B cell (primary cell): Measurements from ENCODE around the gene ALPK3. TPM values are rescaled to one million over a fixed set of nuclear protein-coding genes. Genes with fewer than 3 reads are reported as not detected.

Experiments used
- ATAC-seq: fragments of 200-7000 bp; cut with Tn5 transposase; one replicate; pipeline ENCODE4 v1.10.0; 2021; ENCODE audit warnings: low read depth, mild to moderate bottlenecking, moderate number of reproducible peaks, moderate library complexity
- CTCF ChIA-PET: fragments of 350-600 bp; sonication (Branson Sonifier 250); formaldehyde crosslinking; loops from one replicate; lab custom pipeline; 2021; ENCODE audit warnings: antibody characterized with exemption, inconsistent platforms; lab: Charles Lee
- POLR2A ChIA-PET: fragments of 350-600 bp; sonication (Branson Sonifier 250); formaldehyde crosslinking; loops from one replicate; lab custom pipeline; 2021; ENCODE audit warnings: antibody characterized with exemption; lab: Charles Lee
- DNase-seq: peaks from one replicate; pipeline ENCODE4 v3.0.0; 2013
- H2AFZ ChIP-seq: 2 replicates; pipeline ENCODE4 v1.6.1; 2012; ENCODE audit warnings: mild to moderate bottlenecking, low read depth, low read length; ENCODE audit not compliant: insufficient read depth, poor library complexity, severe bottlenecking
- H3K27ac ChIP-seq, 2 donors: 1 replicate in 1 of 2; 2 replicates in 1 of 2; pipeline ENCODE4 v1.5.1; 2012 to 2013; ENCODE audit warnings: low read length in 2 of 2, mild to moderate bottlenecking in 2 of 2, moderate library complexity in 1 of 2
- H3K27me3 ChIP-seq, 4 experiments: fragments of 200-600 bp in 1 of 4; sonication (generic) in 1 of 4; replicated peaks in 1 of 4; 1 replicate in 2 of 4; 2 replicates in 2 of 4; pipeline versions ENCODE4 v1.6.1 to v1.7.0; 2013 to 2016; ENCODE audit warnings: low read length in 3 of 4, mild to moderate bottlenecking in 2 of 4, mixed read lengths in 1 of 4, moderate library complexity in 1 of 4; ENCODE audit not compliant: insufficient read depth in 4 of 4, control insufficient read depth in 3 of 4; ENCODE audit errors: control extremely low read depth in 1 of 4
- H3K36me3 ChIP-seq, 2 experiments: replicated peaks in 1 of 2; 1 replicate in 1 of 2; 2 replicates in 1 of 2; pipeline versions ENCODE4 v1.6.1 to v1.7.1; 2013; ENCODE audit warnings: low read length in 1 of 2; ENCODE audit not compliant: insufficient read depth in 2 of 2, control insufficient read depth in 1 of 2; ENCODE audit errors: control extremely low read depth in 1 of 2, extremely low read depth in 1 of 2
- H3K4me1 ChIP-seq, 2 donors: fragments of 200-600 bp in 1 of 2; sonication (generic) in 1 of 2; 1 replicate in 1 of 2; 2 replicates in 1 of 2; pipeline versions ENCODE4 v1.5.1 to v1.6.1; 2013 to 2017; ENCODE audit warnings: low read length in 2 of 2; ENCODE audit not compliant: control insufficient read depth in 2 of 2, insufficient read depth in 2 of 2
- H3K4me2 ChIP-seq: replicated peaks from 2 replicates; pipeline ENCODE3; 2012; ENCODE audit warnings: mild to moderate bottlenecking, low read depth, low read length; ENCODE audit not compliant: poor library complexity, severe bottlenecking
- H3K4me3 ChIP-seq, 5 experiments: fragments of 200-600 bp in 1 of 5; sonication (generic) in 1 of 5; 1 replicate in 3 of 5; 2 replicates in 2 of 5; pipeline versions ENCODE4 v1.5.1 to v1.7.0; 2011 to 2016; ENCODE audit warnings: low read length in 4 of 5, mild to moderate bottlenecking in 4 of 5, low read depth in 2 of 5, control low read depth in 1 of 5, moderate library complexity in 1 of 5; ENCODE audit not compliant: insufficient read depth in 1 of 5; ENCODE audit errors: control extremely low read depth in 1 of 5, extremely low read depth in 1 of 5
- H3K79me2 ChIP-seq: fragments of 200-600 bp; sonication (generic); one replicate; pipeline ENCODE4 v1.6.0; 2016; ENCODE audit warnings: low read length; ENCODE audit not compliant: control insufficient read depth, insufficient read depth
- H3K9ac ChIP-seq: fragments of 200-600 bp; sonication (generic); 2 replicates; pipeline ENCODE4 v1.6.1; 2017; ENCODE audit warnings: mild to moderate bottlenecking, low read length, moderate library complexity
- H3K9me3 ChIP-seq, 3 donors: one replicate each; pipeline versions ENCODE4 v1.6.1 to v1.7.1; 2013; ENCODE audit warnings: low read length in 2 of 3; ENCODE audit not compliant: control insufficient read depth in 2 of 3, insufficient read depth in 1 of 3; ENCODE audit errors: control extremely low read depth in 1 of 3
- H4K20me1 ChIP-seq: 2 replicates; pipeline ENCODE4 v1.6.0; 2012; ENCODE audit warnings: mild to moderate bottlenecking, low read length; ENCODE audit not compliant: insufficient read depth, control insufficient read depth, poor library complexity, severe bottlenecking
- H3K27ac Mint-ChIP-seq: one replicate; pipeline ENCODE4 v1.8.0; 2021; ENCODE audit warnings: mixed read lengths
- H3K27me3 Mint-ChIP-seq: one replicate; pipeline ENCODE4 v1.8.0; 2021; ENCODE audit warnings: mixed read lengths
- H3K4me1 Mint-ChIP-seq: one replicate; pipeline ENCODE4 v1.8.0; 2021; ENCODE audit warnings: mixed read lengths
- H3K4me3 Mint-ChIP-seq: one replicate; pipeline ENCODE4 v1.8.0; 2021; ENCODE audit warnings: mixed read lengths
- H3K9me3 Mint-ChIP-seq: one replicate; pipeline ENCODE4 v1.8.0; 2022; ENCODE audit warnings: mixed read lengths; ENCODE audit not compliant: insufficient read depth
- CTCF ChIP-seq: fragments of 200-600 bp; IDR thresholded peaks from one replicate; pipeline ENCODE4 v1.8.0; 2022; ENCODE audit warnings: antibody characterized with exemption, mild to moderate bottlenecking
- EZH2 ChIP-seq: IDR thresholded peaks from 2 replicates; pipeline ENCODE4 v1.6.1; 2012; ENCODE audit warnings: borderline replicate concordance, low read depth, mild to moderate bottlenecking, moderate library complexity, low read length; ENCODE audit not compliant: insufficient read depth, poor library complexity, severe bottlenecking
- WGBS: methylation state at CpG from one replicate; pipeline ENCODE4 v1.1.5; 2013; ENCODE audit warnings: missing lambda C conversion rate; ENCODE audit not compliant: insufficient coverage; 5-methylcytosine and 5-hydroxymethylcytosine counted together
- intact Hi-C: fragments of 100-400 bp; cut with micrococcal nuclease; formaldehyde crosslinking; loops from one replicate; pipeline ENCODE4 v1.10.0; 2022
- polyA plus RNA-seq: library from polyadenylated mRNA; depleted of rRNA; stranded (reverse); fragments of >200 nt; gene quantifications from 2 replicates; pipeline ENCODE4 v1.2.3, GENCODE V29; 2012
- total RNA-seq, 2 donors: library from RNA; stranded (reverse); fragments of 120-200 nt in 1 of 2; gene quantifications; 1 replicate in 1 of 2; 2 replicates in 1 of 2; pipeline versions ENCODE4 v1.2.3 to v1.2.4, GENCODE V29; 2013 to 2022

Gene ALPK3
- total and polyA plus RNA-seq, 2 donors (not counting 1 experiment from before 2014, with no cell fraction given): 0.07 to 0.15 TPM

- no peak for TF ChIP-seq EZH2
- no peak for TF ChIP-seq CTCF
- intact Hi-C loops: no loop called here
- Mint-ChIP-seq H3K4me3 (no peak overlapping the region), H3K9me3 (no peaks in the 10 kb centered on the region), H3K4me1 (no peaks in the 10 kb centered on the region), H3K27me3 (no peaks in the 10 kb centered on the region), H3K27ac (no peak overlapping the region)
- DNase-seq (no peak), ATAC-seq (no peak)
- Histone ChIP-seq H3K4me1 (no peaks in the 10 kb centered on the region), H3K36me3 (no peaks in the 10 kb centered on the region), H4K20me1 (no peaks in the 10 kb centered on the region), H3K4me3 (no peak overlapping the region), H3K27ac (no peak overlapping the region), H3K4me2 (no peak overlapping the region), H2AFZ (no peak overlapping the region), H3K27me3 (no peaks in the 10 kb centered on the region), H3K9me3 (peaks cover 4 to 10% (median 5%) of the 10 kb centered on the region in 3 donors), H3K79me2 (no peaks in the 10 kb centered on the region), H3K9ac (no peak overlapping the region)
- 100% methylated on average over 2 of the region's 5 CpGs for WGBS
- POLR2A ChIA-PET: no interaction called here
- CTCF ChIA-PET: no interaction called here
Measured at GRCh38 chr15:84852212-84852611, 35.1 kb downstream of the ALPK3 start.

DNA sequence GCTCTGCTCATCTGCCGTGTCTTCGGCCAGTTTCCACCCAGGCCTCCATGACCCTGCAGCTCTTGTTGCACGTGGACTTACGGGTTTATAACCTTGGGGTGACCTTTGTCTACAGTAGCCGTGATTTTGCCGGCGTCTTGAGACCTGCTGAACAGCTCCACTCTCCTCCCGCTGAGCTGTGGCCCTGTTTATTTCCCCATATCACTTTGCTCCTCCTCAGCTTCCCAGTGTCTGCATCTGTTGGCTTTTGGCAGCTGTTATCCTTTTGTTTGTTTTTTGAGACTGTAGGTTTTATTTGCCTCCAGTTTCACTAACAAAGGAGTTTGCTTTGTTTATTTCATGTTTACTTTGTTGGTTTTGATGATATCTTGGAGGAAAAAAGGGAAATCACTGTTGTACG is 38.0 kb downstream of the ALPK3 start:
- H3K27me3 ChIP-seq: no peaks in the 10 kb centered on the region
- no peak overlapping the region for H3K4me3 ChIP-seq
- 95% methylated on average over 9 of the region's 9 CpGs for WGBS
- Mint-ChIP-seq H3K9me3 (no peaks in the 10 kb centered on the region), H3K27ac (no peak overlapping the region), H3K4me1 (no peaks in the 10 kb centered on the region), H3K4me3 (no peak overlapping the region), H3K27me3 (no peaks in the 10 kb centered on the region)
- TF ChIP-seq EZH2 (no peak), CTCF (no peak)
- no peak for DNase-seq
- H3K27ac ChIP-seq: no peak overlapping the region
- POLR2A ChIA-PET: no interaction called here
- H3K36me3 ChIP-seq: no peaks in the 10 kb centered on the region
- no peak overlapping the region for H2AFZ ChIP-seq
- no peaks in the 10 kb centered on the region for H3K4me1 ChIP-seq
- CTCF ChIA-PET: no interaction called here
- no peaks in the 10 kb centered on the region for H3K9me3 ChIP-seq
- H4K20me1 ChIP-seq: no peaks in the 10 kb centered on the region
- H3K9ac ChIP-seq: no peak overlapping the region
- ATAC-seq: no peak
- no peaks in the 10 kb centered on the region for H3K79me2 ChIP-seq
- intact Hi-C loops: no loop called here
- no peak overlapping the region for H3K4me2 ChIP-seq
